DND-41 (cell line): Measurements from ENCODE around the gene IDH3G.

Experiments
- ATAC-seq: fragments of 200-7000 bp; cut with Tn5 transposase; 3 replicates; pipeline ENCODE4 v1.9.1; 2021; ENCODE audit warnings: low read depth; ENCODE audit not compliant: insufficient read depth
- DNase-seq: peaks from one replicate; pipeline ENCODE4 v3.0.0-alpha.2; 2020
- H2AFZ ChIP-seq: 2 replicates; pipeline ENCODE4 v1.6.0; 2012; ENCODE audit warnings: low read depth, low read length
- H3K27ac ChIP-seq: 2 replicates; pipeline ENCODE4 v1.5.1; 2012; ENCODE audit warnings: low read length, inconsistent platforms
- H3K27me3 ChIP-seq: fragments of 200-600 bp; sonication (generic); 2 replicates; pipeline ENCODE4 v1.6.0; 2012; ENCODE audit warnings: low read length, mild to moderate bottlenecking, inconsistent platforms; ENCODE audit not compliant: insufficient read depth, poor library complexity
- H3K36me3 ChIP-seq: 2 replicates; pipeline ENCODE4 v1.5.1; 2012; ENCODE audit warnings: low read length, inconsistent platforms; ENCODE audit not compliant: insufficient read depth
- H3K4me1 ChIP-seq: 2 replicates; pipeline ENCODE4 v1.5.1; 2012; ENCODE audit warnings: mild to moderate bottlenecking, low read length; ENCODE audit not compliant: insufficient read depth
- H3K4me2 ChIP-seq: 2 replicates; pipeline ENCODE4 v1.6.0; 2012; ENCODE audit warnings: mild to moderate bottlenecking, moderate library complexity, low read length, inconsistent platforms; ENCODE audit not compliant: insufficient read depth
- H3K4me3 ChIP-seq, 2 experiments: fragments of 200-600 bp in 1 of 2; shearing (Covaris generic) in 1 of 2; 2 replicates each; pipeline ENCODE4 v1.5.1; 2012 to 2016; ENCODE audit warnings: inconsistent platforms in 2 of 2, low read length in 2 of 2, mild to moderate bottlenecking in 2 of 2, low read depth in 1 of 2, moderate library complexity in 1 of 2
- H3K79me2 ChIP-seq: 2 replicates; pipeline ENCODE4 v1.6.0; 2012; ENCODE audit warnings: low read length, inconsistent platforms; ENCODE audit not compliant: insufficient read depth
- H3K9ac ChIP-seq: 2 replicates; pipeline ENCODE4 v1.6.0; 2012; ENCODE audit warnings: low read depth, mild to moderate bottlenecking, inconsistent platforms, low read length, moderate library complexity
- H3K9me3 ChIP-seq: 2 replicates; pipeline ENCODE4 v1.5.1; 2012; ENCODE audit warnings: low read length, moderate library complexity, mild to moderate bottlenecking, inconsistent platforms; ENCODE audit not compliant: insufficient read depth, severe bottlenecking
- H4K20me1 ChIP-seq: 2 replicates; pipeline ENCODE4 v1.6.0; 2012; ENCODE audit warnings: low read length; ENCODE audit not compliant: insufficient read depth
- CTCF ChIP-seq: IDR thresholded peaks from 2 replicates; pipeline ENCODE4 v1.5.1; 2012; ENCODE audit warnings: borderline replicate concordance, low read length, moderate library complexity, mild to moderate bottlenecking; ENCODE audit not compliant: poor library complexity, severe bottlenecking; ENCODE audit errors: extremely low read depth
- EZH2 ChIP-seq: IDR thresholded peaks from 3 replicates; pipeline ENCODE4 v1.6.1; 2012; ENCODE audit warnings: borderline replicate concordance, low read depth, mild to moderate bottlenecking, moderate library complexity, low read length, inconsistent platforms; ENCODE audit not compliant: severe bottlenecking

The IDH3G gene

DNA sequence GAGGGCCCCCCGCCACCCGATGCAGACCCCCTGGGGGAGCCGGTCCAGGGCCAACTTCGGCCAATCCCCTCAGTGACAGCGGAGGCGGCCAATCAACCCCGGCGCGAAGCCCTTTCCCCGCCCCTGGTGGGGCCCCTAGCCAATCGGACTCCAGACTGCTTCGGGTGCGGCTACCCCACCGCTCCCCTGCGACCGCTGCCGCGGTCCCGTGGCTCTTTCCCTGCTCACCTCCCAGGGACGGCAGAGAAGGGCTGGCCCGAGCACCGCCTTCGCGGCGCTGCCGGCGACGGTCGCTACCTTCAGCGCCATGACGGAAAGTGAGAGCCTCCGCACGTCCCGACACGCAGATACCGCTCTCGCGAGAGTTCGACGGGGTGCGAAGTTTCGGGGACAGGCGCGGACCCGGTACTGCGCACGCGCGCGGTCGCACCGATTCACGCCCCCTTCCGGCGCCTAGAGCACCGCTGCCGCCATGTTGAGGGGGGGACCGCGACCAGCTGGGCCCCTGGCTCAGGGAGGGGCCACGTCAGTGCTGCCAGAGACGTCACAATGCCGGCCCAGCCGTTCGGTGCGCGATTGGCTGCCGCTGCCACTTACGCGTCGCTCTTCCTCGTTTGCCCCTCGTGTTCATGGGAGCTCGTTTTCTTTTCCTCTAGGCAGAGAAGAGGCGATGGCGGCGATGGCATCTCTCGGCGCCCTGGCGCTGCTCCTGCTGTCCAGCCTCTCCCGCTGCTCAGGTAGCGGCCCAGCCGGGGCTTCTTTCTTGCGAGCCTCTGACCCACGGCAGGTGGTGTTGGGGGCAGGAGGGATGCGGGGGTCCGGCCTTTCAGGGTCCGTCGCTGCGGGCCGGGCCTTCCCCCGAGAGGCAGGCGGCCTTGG, at the start of gene IDH3G, which contains the start of gene SSR4:
TSS of gene IDH3G (minus strand) at position 358 of the 879 bp plus-strand sequence. CDS start at position 309, 49 bp downstream.
TSS of gene SSR4 (plus strand) at position 651 of the 879 bp plus-strand sequence. CDS start at position 671, 20 bp downstream.
- ATAC-seq (peak; percentile 87), DNase-seq (peak; percentile 94)
- peak within 1 kb of the TSS; percentile 94 for H3K27ac ChIP-seq
- H3K79me2 ChIP-seq: peaks cover 64% of the 10 kb centered on the region
- H3K4me1 ChIP-seq: peaks cover 39% of the 10 kb centered on the region
- H4K20me1 ChIP-seq: peaks cover 42% of the 10 kb centered on the region
- no peak for TF ChIP-seq EZH2
- no peak for TF ChIP-seq CTCF
- no peaks in the 10 kb centered on the region for H3K27me3 ChIP-seq
- H3K36me3 ChIP-seq: peaks cover 65% of the 10 kb centered on the region
- no peaks in the 10 kb centered on the region for H3K9me3 ChIP-seq
- H3K9ac ChIP-seq: peak within 1 kb of the TSS; percentile 79
- H2AFZ ChIP-seq: peak within 1 kb of the TSS; percentile 81
- H3K4me2 ChIP-seq: peak within 1 kb of the TSS; percentile 93
- peak within 1 kb of the TSS; percentile 94 to 97 for H3K4me3 ChIP-seq

DNA sequence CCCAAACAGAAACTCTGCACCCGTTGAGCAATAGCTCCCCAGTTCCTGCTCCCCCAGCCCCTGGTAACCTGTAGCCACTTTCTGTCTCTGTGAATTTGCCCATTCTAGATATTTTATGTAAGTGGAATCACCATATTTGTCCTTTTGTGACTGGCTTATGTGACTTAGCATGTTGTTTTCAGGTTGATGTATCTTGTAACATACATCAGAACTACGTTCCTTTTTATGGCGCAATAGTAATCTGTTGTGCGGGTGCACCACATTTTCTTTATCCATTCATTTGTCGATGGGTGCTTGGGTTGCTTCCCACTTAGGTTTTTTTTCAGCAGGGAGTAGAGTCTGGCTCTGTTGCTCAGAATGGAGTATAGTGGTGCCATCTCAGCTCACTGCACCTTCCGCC, 42.7 kb upstream of the IDH3G start:
- Histone ChIP-seq H3K27ac (no peak overlapping the region), H3K27me3 (no peaks in the 10 kb centered on the region), H3K4me1 (no peaks in the 10 kb centered on the region), H3K36me3 (no peaks in the 10 kb centered on the region), H2AFZ (no peak overlapping the region), H3K4me3 (no peak overlapping the region), H3K9me3 (no peaks in the 10 kb centered on the region), H3K79me2 (no peaks in the 10 kb centered on the region), H4K20me1 (no peaks in the 10 kb centered on the region), H3K9ac (no peak overlapping the region), H3K4me2 (no peak overlapping the region)
- ATAC-seq: no peak
- no peak for DNase-seq
- TF ChIP-seq EZH2: no peak
- no peak for TF ChIP-seq CTCF

GRCh38 chrX:153832728-153833127, 38.6 kb upstream of the IDH3G start:
- no peak for TF ChIP-seq EZH2
- TF ChIP-seq CTCF: no peak
- Histone ChIP-seq H3K9me3 (no peaks in the 10 kb centered on the region), H3K9ac (no peak overlapping the region), H3K27me3 (no peaks in the 10 kb centered on the region), H3K36me3 (no peaks in the 10 kb centered on the region), H3K4me3 (no peak overlapping the region), H4K20me1 (no peaks in the 10 kb centered on the region), H3K4me2 (no peak overlapping the region), H3K4me1 (no peaks in the 10 kb centered on the region), H2AFZ (no peak overlapping the region), H3K79me2 (no peaks in the 10 kb centered on the region), H3K27ac (no peak overlapping the region)
- ATAC-seq (no peak), DNase-seq (no peak)
